GM18873 (cell line): ENCODE results near the gene LNX2.

Experiments
- ATAC-seq: cut with Tn5 transposase; IDR thresholded peaks from one replicate; pipeline ENCODE4 v1.9.1; 2021; ENCODE audit warnings: mild to moderate bottlenecking, moderate library complexity, moderate number of reproducible peaks; ENCODE audit not compliant: unreplicated experiment, low FRiP score

LNX2 gene

DNA sequence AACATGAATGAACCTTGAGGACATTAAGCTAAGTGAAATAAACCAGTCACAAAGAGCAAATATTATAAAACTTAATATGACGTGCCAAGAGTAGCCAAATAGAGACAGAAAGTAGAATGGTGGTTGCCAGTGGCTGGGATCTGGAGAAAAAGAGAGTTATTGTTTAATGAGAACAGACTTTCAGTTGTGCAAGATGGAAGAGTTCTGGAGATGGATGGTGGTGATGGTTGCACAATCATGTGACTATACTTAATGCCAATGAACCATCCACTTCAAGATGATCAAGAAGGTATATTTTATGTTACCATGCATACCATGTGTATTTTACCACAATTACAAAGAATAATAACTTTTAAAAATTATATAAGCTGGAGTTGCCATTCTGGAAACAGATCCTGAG, 104.2 kb downstream of the LNX2 start:
- no peak for ATAC-seq

GRCh38 chr13:27510082-27510481, 110.2 kb downstream of the LNX2 start:
- ATAC-seq, result no peak

- no peak for ATAC-seq
These were observed 111.5 kb downstream of the LNX2 start for GRCh38 chr13:27508802-27509201.

- ATAC-seq, result no peak
These were observed 114.5 kb downstream of the LNX2 start for GRCh38 chr13:27505792-27506191.

GRCh38 chr13:27504868-27505194, 115.5 kb downstream of the LNX2 start:
- no peak for ATAC-seq

DNA sequence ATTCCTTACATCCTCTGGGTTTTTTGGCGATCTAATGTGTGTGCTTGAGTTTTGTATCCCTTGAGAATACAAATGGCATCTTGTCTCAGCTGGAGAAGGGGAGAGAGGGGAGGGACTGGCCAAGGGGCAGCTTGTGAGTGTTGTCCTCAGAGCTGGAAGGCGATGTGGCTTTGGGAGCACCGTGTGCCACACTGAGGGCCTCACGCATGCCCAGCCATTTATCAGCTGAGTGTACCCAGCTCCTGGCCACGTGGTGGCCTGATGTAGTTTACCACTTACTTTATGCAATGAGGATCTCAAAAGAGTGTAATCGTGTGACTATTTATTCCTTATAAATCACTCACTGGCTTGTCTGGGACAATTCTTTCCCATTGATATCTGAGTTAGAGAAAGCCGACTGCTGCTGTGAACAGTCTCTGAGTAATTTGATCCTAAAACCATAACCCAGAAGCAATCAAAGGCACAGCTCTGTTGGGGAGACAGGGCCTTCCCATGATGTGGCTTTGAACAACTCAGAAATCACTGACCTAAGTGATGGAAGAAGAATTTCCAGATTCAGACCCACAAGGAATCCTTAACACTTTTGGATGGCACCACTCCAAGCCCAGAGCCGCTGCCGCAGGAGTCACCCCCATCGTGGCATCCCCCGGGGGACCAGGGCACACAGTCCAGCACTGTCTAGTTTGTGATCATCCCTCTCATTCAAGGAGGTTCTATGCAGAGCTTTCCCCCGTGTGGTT, 116.0 kb downstream of the LNX2 start:
- no peak for ATAC-seq

DNA sequence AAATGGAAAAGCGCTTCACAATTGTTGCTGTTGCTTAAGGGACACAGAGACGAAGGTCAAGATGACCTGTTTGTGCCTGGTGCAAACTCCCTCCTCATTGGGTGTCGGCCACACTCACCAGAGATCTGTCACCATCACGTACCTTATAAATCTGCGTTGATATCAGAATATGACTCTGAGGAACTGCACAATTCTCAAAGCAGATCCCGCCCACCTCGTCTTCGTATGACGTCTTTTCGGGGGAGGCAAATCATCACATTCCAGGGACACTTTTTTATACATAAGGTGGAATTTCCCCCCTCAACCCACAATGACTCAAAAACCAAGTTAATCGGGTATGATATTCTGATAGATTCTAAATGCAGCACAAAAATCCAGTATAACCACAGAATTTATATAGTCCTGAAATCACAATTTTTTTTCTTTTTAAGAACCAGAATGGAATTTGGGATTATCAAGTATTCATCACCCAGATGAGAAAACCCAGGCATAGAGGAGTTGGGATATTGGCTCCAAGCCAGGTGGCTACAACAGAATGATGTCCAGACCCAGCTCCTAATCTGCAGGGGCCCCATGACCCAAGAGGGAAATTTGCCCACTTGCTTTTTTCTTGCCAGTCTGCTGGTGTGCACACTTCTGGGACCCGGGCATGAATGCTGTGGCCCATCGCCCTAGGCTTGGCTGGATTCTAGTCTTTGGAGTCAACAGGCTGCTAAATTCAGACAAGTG, 119.4 kb downstream of the LNX2 start:
- no peak for ATAC-seq

DNA sequence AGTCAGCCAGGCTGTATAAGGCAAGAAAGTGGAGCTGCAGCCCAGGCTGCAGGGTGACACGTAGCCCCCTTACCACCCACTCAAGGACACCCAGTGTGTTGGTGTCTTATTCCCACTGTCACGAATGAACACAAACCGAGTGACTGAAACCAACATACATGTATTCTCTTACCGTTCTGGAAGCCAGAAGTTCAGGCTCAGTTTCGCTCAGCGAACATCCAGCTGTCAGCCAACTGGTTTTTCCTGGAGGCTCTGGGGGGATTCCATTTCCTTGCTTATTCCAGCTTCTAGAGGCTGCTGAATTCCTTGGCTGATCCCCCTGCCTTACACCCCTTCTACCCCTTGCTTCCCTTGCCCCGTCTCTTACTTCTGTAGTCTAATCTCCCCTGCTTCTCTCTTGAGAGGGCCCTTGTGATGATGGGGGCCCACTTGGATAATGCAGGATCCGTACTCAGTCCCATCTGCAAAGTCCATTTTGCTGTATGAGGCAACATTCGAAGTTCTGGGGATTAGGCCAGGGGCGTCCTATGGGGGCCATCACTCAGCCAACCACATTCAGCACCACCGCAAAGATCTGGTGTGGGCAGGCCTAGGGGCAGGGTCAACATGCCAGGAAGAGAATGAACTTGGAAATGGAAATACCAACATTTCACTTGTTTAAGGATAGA, 122.6 kb downstream of the LNX2 start:
- no peak for ATAC-seq

GRCh38 chr13:27496536-27497273, 123.6 kb downstream of the LNX2 start:
- ATAC-seq, result no peak

DNA sequence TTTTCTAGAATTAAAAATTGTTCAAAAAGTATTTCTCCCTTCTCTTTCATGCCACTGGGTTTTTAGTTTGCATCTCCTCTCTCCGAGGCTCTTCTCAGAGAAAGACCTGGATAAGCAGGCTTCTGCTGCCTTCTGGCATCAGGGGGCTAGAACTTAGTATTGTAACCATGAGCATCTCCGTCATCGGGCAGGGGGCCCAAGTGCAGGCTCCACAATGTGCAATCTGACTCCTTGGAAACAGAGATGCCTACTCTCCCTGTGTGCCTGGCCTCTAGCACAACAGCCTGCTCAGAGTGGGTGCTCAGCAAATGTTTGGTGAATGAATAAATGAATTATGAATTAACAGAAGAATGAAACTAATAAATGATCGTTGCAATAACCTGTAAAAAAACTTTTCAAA, 124.3 kb downstream of the LNX2 start:
- ATAC-seq, result no peak
